ENCODE measurements around the gene BATF2.
A peak's percentile ranks its signal among the peaks of the same experiment; 100 is the strongest.

The BATF2 gene

GRCh38 chr11:65040847-65041622 is 44.3 kb upstream of the BATF2 start, which contains the start of gene SAC3D1:
TSS of gene SAC3D1 (plus strand) at chr11:65041210. CDS start at chr11:65041293, 83 bp downstream.
- ChIA-PET CTCF (interaction anchor here (0.8 to 7.3 kb wide), 9 partner anchors 9 to 292 kb away, joined by 3 to 46 read pairs (median 4); partner anchors contain the start of genes ARL2, CDCA5, DPF2 and TM7SF2), POLR2A (no interaction called here)
- TF ChIP-seq CTCF (IDR thresholded peaks at IDR 0.05; ENCODE audit: control extremely low read depth, extremely low read depth, low read depth, missing control alignments) = no peak
- peak; percentile 96 for DNase-seq (ENCODE audit: extremely low spot score)

DNA sequence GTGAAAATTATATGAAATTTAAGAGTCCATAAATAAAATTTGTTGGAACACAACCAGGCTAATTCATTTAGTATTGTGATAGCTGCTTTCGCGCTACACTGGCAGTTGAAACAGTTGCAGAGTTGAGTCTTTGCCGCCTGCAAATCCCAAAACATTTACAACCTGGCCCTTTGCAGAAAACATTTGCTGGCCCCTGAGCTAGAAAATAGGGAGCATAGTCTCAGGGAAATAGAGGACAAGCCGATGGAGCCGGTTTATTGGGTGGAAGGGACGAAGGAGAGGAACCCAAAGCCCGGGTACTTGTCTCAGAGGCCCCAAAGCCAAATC is 43.7 kb upstream of the BATF2 start:
- no peak for TF ChIP-seq CTCF (IDR thresholded peaks at IDR 0.05; ENCODE audit: control extremely low read depth, extremely low read depth, low read depth, missing control alignments)
- DNase-seq (ENCODE audit: extremely low spot score) = no peak
- ChIA-PET CTCF (interaction anchor here (0.8 to 7.3 kb wide), 6 partner anchors 8 to 235 kb away, joined by 3 to 46 read pairs (median 7); partner anchors contain the start of genes ARL2, TM7SF2 and ZNHIT2), POLR2A (no interaction called here)

DNA sequence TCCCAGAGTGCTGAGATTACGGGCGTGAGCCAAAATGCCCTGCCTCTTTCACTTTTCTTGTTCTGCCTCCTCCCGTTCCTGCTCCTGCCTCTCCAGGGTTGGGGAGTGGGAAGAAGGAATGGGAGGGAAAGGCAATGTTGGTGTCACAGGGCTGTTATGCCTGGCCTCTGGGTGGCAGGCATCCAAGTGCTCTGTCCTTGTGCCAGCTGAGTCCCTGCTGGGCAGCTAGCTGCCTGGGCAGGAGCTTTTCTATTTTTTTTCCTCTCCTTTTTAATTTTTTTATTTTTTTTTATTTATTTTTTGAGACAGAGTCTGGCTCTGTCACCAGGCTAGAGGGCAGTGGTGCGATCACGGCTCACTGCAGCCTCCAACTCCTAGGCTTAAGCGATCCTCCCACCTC is 40.2 kb upstream of the BATF2 start:
- no peak for TF ChIP-seq CTCF (IDR thresholded peaks at IDR 0.05; ENCODE audit: control extremely low read depth, extremely low read depth, low read depth, missing control alignments)
- ChIA-PET CTCF (interaction anchor here (0.8 to 7.3 kb wide), 3 partner anchors 8 to 23 kb away, joined by 3 to 46 read pairs (median 3); partner anchors contain the start of gene ARL2), POLR2A (no interaction called here)
- DNase-seq (ENCODE audit: extremely low spot score) = no peak

DNA sequence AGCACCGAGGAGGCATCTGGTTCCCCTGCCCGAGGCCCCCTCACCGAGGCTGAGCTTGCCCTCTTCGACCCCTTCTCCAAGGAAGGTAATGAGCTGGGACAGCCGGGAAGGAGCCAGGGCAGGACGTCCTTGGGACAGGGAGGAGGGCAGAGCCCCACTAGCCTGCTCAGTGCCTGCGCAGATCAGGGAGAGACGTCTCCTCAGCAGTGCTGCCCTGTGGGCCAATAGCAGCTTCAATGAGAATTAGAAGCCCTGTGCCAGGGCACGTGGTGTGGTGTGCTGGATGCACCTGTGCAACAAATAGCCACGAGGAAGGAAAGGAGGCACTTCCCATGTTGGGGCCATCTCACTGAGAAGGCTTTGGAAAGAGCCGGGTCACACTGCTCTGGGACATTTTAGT is 38.8 kb upstream of the BATF2 start:
- CTCF ChIA-PET = no interaction called here

GRCh38 chr11:65034423-65034822 is 37.7 kb upstream of the BATF2 start:
- DNase-seq (ENCODE audit: extremely low spot score) = no peak
- ChIA-PET POLR2A (no interaction called here), CTCF (interaction anchor here (0.9 to 1.4 kb wide), 2 partner anchors 16 to 20 kb away, joined by 3 to 4 read pairs; partner anchors contain the start of gene ARL2)
- TF ChIP-seq CTCF (IDR thresholded peaks at IDR 0.05; ENCODE audit: control extremely low read depth, extremely low read depth, low read depth, missing control alignments) = no peak

More for the DNA sequence above, 38.8 kb upstream of the BATF2 start:
- no peak for DNase-seq (ENCODE audit: extremely low spot score)
- POLR2A ChIA-PET = no interaction called here
- TF ChIP-seq CTCF (IDR thresholded peaks at IDR 0.05; ENCODE audit: control extremely low read depth, extremely low read depth, low read depth, missing control alignments) = no peak

DNA sequence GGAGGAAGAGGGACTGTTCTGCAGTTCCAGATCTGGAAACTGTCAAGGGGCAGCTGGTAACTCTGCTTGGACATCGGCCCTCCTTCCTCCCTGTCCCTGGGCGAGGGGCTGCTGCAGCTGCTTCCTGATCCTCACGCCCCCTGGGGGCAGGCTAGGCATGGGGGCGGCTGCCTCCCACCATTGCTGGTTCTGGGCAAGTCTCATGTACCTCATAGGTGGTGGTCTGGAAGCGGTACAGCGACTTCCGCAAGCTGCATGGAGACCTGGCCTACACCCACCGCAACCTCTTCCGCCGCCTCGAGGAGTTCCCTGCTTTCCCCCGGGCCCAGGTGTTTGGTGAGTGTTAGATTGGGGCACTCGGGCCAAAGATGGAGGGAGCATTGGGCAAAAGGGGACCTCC is 35.4 kb upstream of the BATF2 start:
- DNase-seq (ENCODE audit: extremely low spot score) = no peak
- CTCF ChIA-PET = interaction anchor here (1.3 to 1.7 kb wide), 3 partner anchors 9 to 80 kb away, joined by 3 to 5 read pairs (median 4); partner anchors contain the start of genes ARL2 and SAC3D1
- POLR2A ChIA-PET = no interaction called here
- no peak for TF ChIP-seq CTCF (IDR thresholded peaks at IDR 0.05; ENCODE audit: control extremely low read depth, extremely low read depth, low read depth, missing control alignments)

All from GM10248 (cell line).